ENCODE data around the gene PADI4.

PADI4 gene

GRCh38 chr1:17350928-17351446 lies 43.0 kb downstream of the PADI4 start:
- DNase-seq (ENCODE audit: low read depth), result no peak

GRCh38 chr1:17351598-17352324 lies 43.8 kb downstream of the PADI4 start:
- DNase-seq (ENCODE audit: low read depth), result no peak

- no peak for DNase-seq (ENCODE audit: low read depth)
Measured at GRCh38 chr1:17352419-17352909, 44.5 kb downstream of the PADI4 start.

- DNase-seq (ENCODE audit: low read depth), result no peak
Measured at GRCh38 chr1:17355898-17356297, 47.9 kb downstream of the PADI4 start.

GRCh38 chr1:17356387-17357026 lies 48.5 kb downstream of the PADI4 start:
- no peak for DNase-seq (ENCODE audit: low read depth)

DNA sequence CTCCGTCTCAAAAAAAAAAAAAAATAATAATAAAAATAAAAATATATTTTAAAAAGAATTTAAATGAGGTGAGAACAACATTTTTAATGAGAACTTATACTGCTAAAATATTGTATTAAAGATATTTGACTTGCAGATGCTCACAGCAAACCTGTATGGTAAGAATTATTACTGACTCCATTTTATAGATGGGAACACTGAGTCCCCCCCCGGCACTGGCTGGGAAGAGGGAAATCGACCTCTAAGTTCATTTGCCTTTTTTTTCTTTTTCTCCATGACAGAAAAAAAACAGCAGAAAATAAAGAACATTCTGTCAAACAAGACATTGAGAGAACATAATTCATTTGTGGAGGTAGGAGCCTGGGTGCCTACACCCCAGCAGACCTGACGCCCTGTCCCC lies 50.6 kb downstream of the PADI4 start:
- DNase-seq (ENCODE audit: low read depth), result no peak

DNA sequence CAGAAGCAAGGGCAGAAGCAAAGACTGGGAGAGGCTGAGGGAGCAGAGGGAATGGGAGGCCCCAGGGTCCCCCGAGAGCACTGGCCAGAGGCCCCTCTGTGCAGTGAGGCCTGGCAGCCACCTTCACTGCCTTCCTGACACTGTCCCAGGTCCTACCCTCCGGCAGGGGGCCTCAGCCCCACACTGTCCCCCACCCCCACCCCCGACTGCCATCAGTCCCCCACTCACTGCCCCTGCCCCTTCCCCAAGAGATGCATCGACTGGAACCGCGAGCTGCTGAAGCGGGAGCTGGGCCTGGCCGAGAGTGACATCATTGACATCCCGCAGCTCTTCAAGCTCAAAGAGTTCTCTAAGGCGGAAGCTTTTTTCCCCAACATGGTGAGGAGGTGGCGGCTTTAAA lies 51.0 kb downstream of the PADI4 start:
- DNase-seq (ENCODE audit: low read depth), result no peak

- DNase-seq (ENCODE audit: low read depth), result no peak
Measured at GRCh38 chr1:17359808-17360207, 51.8 kb downstream of the PADI4 start.

- no peak for DNase-seq (ENCODE audit: low read depth)
Measured at GRCh38 chr1:17360272-17360956, 52.4 kb downstream of the PADI4 start.

- no peak for DNase-seq (ENCODE audit: low read depth)
Measured at GRCh38 chr1:17361687-17362086, 53.7 kb downstream of the PADI4 start.

DNA sequence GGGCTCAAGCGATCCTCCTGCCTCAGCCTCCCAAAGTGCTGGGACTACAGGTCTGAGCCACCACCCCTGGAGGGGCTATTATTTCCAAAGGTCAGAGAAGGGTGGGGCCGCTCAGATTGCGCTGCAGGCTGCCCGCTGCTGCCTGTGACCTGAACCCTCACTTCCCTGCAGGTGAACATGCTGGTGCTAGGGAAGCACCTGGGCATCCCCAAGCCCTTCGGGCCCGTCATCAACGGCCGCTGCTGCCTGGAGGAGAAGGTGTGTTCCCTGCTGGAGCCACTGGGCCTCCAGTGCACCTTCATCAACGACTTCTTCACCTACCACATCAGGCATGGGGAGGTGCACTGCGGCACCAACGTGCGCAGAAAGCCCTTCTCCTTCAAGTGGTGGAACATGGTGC lies 55.4 kb downstream of the PADI4 start:
- DNase-seq (ENCODE audit: low read depth), result no peak

DNA sequence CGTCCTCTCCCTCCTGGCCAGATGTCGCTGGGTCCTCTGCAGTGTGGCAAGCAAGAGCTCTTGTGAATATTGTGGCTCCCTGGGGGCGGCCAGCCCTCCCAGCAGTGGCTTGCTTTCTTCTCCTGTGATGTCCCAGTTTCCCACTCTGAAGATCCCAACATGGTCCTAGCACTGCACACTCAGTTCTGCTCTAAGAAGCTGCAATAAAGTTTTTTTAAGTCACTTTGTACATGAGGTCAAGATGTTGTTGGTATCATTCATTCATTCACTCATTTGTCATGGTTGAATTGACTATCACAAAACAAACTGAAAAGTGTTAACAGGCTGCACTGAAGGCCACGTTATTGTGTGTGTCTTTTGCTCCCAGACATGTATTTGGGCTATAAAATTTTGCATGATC lies 55.8 kb downstream of the PADI4 start:
- no peak for DNase-seq (ENCODE audit: low read depth)

- DNase-seq (ENCODE audit: low read depth), result no peak
Measured at GRCh38 chr1:17365293-17365692, 57.3 kb downstream of the PADI4 start.

- no peak for DNase-seq (ENCODE audit: low read depth)
Measured at GRCh38 chr1:17369466-17369865, 61.5 kb downstream of the PADI4 start.

- DNase-seq (ENCODE audit: low read depth), result no peak
Measured at GRCh38 chr1:17370618-17371017, 62.6 kb downstream of the PADI4 start.

- no peak for DNase-seq (ENCODE audit: low read depth)
Measured at GRCh38 chr1:17371896-17372295, 63.9 kb downstream of the PADI4 start, which contains the start of gene PADI6. Gene PADI6, plus strand, starts transcription at chr1:17372196. Its CDS starts 50 bp downstream, at chr1:17372246.

DNA sequence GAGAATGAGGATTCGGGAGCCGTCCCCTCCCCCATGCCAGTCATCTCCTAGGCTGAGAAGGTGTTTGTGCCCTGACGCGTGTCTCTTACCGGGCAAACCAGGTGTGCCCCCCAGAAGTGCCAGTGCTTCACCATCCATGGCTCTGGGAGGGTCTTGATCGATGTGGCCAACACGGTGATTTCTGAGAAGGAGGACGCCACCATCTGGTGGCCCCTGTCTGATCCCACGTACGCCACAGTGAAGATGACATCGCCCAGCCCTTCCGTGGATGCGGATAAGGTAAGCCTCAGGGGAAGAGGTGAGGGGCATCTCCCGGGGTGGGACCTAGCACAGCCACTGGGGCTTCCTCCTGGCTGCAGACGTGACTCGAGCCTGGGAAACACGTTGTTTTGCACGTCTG lies 65.0 kb downstream of the PADI4 start:
- DNase-seq (ENCODE audit: low read depth), result no peak

DNA sequence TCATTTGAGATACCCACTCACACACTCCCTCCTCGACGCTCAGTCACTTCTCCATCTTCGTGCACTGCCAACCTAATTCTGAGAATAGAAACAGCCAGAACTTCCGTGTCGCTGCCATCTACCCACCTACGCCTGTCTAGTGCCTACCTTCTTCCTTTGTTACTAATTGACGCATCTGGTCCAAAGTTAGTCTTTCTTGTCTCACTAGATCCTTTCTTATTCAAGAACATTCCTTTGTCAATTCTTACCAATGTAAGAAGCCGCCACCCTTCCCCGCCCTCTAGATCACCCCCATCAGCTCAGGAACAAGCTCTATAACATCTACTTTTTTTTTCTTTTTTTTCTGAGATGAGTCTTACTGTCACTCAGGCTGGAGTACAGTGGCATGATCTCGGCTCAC lies 67.7 kb downstream of the PADI4 start:
- no peak for DNase-seq (ENCODE audit: low read depth)

DNA sequence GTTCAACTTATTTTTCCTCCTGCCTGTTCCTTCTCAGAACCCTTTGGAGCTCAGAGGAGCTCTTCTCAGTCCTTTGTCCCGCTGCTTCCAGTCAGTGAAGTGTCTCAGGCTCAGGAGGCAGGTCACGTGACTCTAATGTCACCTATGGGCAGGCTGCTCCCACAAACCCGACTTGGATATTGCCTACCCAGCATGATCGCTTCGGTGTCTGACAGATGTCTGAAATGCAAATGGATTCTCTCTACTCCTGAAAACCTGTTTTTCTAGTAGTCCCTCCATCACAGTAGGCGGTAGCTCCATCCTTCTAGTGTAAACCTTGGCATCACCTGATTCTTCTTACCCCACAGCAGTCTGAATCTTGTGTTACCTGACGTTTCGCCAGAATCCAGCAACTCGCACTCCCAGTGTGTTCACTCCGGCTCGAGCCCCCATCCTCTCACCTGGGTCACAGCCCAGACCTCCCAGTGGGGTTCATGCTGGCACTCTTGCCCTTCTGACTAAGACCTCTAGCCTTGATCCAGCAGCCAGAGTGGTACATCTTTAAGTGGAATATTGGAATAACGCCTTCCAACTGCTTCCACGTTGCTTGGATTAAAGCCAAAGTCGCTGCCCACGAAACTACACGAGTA lies 69.4 kb downstream of the PADI4 start:
- no peak for DNase-seq (ENCODE audit: low read depth)

- no peak for DNase-seq (ENCODE audit: low read depth)
Measured at GRCh38 chr1:17381161-17381560, 73.2 kb downstream of the PADI4 start.

DNA sequence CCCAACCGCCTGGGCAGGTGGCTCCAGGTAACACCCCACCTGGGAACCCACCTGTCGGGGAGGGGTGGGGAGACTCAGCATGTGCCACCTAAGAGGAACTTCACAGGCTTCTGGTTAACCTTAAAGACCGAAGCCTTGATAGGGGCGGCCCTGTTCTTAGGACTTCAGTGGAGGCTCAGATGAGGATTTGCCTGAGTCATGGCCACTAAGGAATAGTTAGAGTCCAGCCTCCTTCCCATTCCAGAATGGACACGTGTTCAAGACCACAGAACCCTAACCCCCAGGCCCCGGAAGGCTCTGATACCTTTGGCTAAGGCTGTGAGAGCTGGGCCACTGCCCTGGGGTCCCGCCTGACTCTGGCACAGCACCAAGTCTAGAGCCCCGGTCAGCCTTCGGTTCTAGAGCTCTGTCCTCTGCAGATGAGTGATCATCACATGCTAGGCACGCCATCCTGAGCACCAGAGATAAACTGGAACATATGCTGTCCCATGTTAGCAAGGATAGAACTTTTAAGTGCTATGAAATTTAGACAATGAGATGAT lies 84.3 kb downstream of the PADI4 start:
- no peak for DNase-seq (ENCODE audit: low read depth)

- DNase-seq (ENCODE audit: low read depth), result no peak
Measured at GRCh38 chr1:17393230-17393629, 85.2 kb downstream of the PADI4 start.
